H1 (cell line): ENCODE results near the gene GIMAP7. TPM values are rescaled to one million over a fixed set of nuclear protein-coding genes. Genes with fewer than 3 reads are reported as not detected.
"Not testable (repeated sequence)": the region's sequence is repeated elsewhere in the genome, so short reads cannot be mapped to it uniquely, and the experiment has no call there.

Experiments used
- CTCF ChIA-PET: fragments of 300-600 bp; sonication (Branson Sonifier 250); formaldehyde crosslinking; loops from one replicate; lab custom pipeline; 2021; ENCODE audit not compliant: partially characterized antibody; lab: Charles Lee
- POLR2A ChIA-PET: fragments of 300-600 bp; sonication (Branson Sonifier 250); formaldehyde crosslinking; loops from one replicate; lab custom pipeline; 2021; ENCODE audit warnings: inconsistent platforms; ENCODE audit not compliant: partially characterized antibody; lab: Charles Lee
- DNase-seq, 2 experiments: peaks; one replicate each; pipeline versions ENCODE4 v3.0.0 to v3.0.0-alpha.2; 2010 to 2022; ENCODE audit warnings: low spot score in 2 of 2, low read depth in 1 of 2, mixed read lengths in 1 of 2
- FAIRE-seq: peaks from 2 replicates; lab custom pipeline; 2011; peaks lifted over from hg19 to GRCh38; lab: Jason Lieb, UNC
- H2AFZ ChIP-seq: 2 replicates; pipeline ENCODE4 v1.8.1; 2012; ENCODE audit warnings: low read length, inconsistent platforms
- H2AK5ac ChIP-seq: 2 replicates; pipeline ENCODE4 v1.6.1; 2013; ENCODE audit warnings: low read depth, low read length
- H2BK120ac ChIP-seq: replicated peaks from 2 replicates; pipeline ENCODE3; 2013; ENCODE audit warnings: low read depth, low read length, inconsistent platforms
- H2BK12ac ChIP-seq: 2 replicates; pipeline ENCODE4 v1.6.1; 2013; ENCODE audit warnings: low read depth, low read length
- H2BK15ac ChIP-seq: 2 replicates; pipeline ENCODE4 v1.6.1; 2013; ENCODE audit warnings: low read length
- H2BK20ac ChIP-seq: 2 replicates; pipeline ENCODE4 v1.6.1; 2013; ENCODE audit warnings: low read length
- H2BK5ac ChIP-seq: 2 replicates; pipeline ENCODE4 v1.6.1; 2013; ENCODE audit warnings: low read depth, low read length
- H3K14ac ChIP-seq: 2 replicates; pipeline ENCODE4 v1.6.1; 2013; ENCODE audit warnings: inconsistent platforms; ENCODE audit not compliant: insufficient read length
- H3K18ac ChIP-seq: 2 replicates; pipeline ENCODE4 v1.6.1; 2013; ENCODE audit warnings: low read length; ENCODE audit errors: extremely low read depth
- H3K23ac ChIP-seq: 2 replicates; pipeline ENCODE4 v1.6.1; 2013; ENCODE audit warnings: inconsistent platforms; ENCODE audit not compliant: insufficient read length
- H3K23me2 ChIP-seq: 2 replicates; pipeline ENCODE4 v1.6.1; 2013; ENCODE audit warnings: low read depth, low read length
- H3K27ac ChIP-seq: 2 replicates; pipeline ENCODE4 v1.6.1; 2011; ENCODE audit warnings: low read depth, low read length, inconsistent platforms
- H3K27me3 ChIP-seq, 4 experiments: replicated peaks in 1 of 4; 1 replicate in 1 of 4; 2 replicates in 3 of 4; pipeline versions ENCODE4 v1.6.1 to v1.8.1; 2011 to 2013; ENCODE audit warnings: low read length in 3 of 4, mild to moderate bottlenecking in 3 of 4, inconsistent platforms in 2 of 4, mixed read lengths in 2 of 4, moderate library complexity in 1 of 4; ENCODE audit not compliant: control insufficient read depth in 3 of 4, insufficient read depth in 3 of 4; ENCODE audit errors: extremely low read depth in 1 of 4
- H3K36me3 ChIP-seq, 4 experiments: 2 replicates each; pipeline versions ENCODE4 v1.6.1 to v1.8.1; 2011 to 2013; ENCODE audit warnings: mild to moderate bottlenecking in 4 of 4, low read length in 3 of 4, moderate library complexity in 2 of 4, control low read depth in 1 of 4, inconsistent platforms in 1 of 4; ENCODE audit not compliant: insufficient read depth in 4 of 4, control insufficient read depth in 2 of 4
- H3K4ac ChIP-seq: replicated peaks from 2 replicates; pipeline ENCODE3; 2013; ENCODE audit warnings: low read length, low read depth, mixed read lengths, inconsistent platforms; ENCODE audit not compliant: insufficient read length
- H3K4me1 ChIP-seq, 4 experiments: replicated peaks in 1 of 4; 1 replicate in 1 of 4; 2 replicates in 3 of 4; pipeline versions ENCODE4 v1.6.1 to v1.8.1; 2011 to 2013; ENCODE audit warnings: low read length in 3 of 4, inconsistent platforms in 2 of 4, mixed read lengths in 1 of 4; ENCODE audit not compliant: insufficient read depth in 4 of 4, control insufficient read depth in 3 of 4
- H3K4me2 ChIP-seq, 2 experiments: 2 replicates each; pipeline versions ENCODE4 v1.6.1 to v1.8.1; 2011 to 2013; ENCODE audit warnings: low read depth in 2 of 2, low read length in 2 of 2, control low read depth in 1 of 2, inconsistent platforms in 1 of 2, mild to moderate bottlenecking in 1 of 2; ENCODE audit not compliant: insufficient read depth in 1 of 2
- H3K4me3 ChIP-seq, 4 experiments: fragments of 200-600, 300-600 bp in 1 of 4; sonication (generic), shearing (Covaris generic), sonication (Bioruptor Twin) in 1 of 4; 2 replicates each; pipeline versions ENCODE4 v1.5.1 to v1.8.1; 2011 to 2016; ENCODE audit warnings: low read length in 4 of 4, low read depth in 3 of 4, control low read depth in 2 of 4, inconsistent platforms in 2 of 4, mild to moderate bottlenecking in 2 of 4, mixed read lengths in 1 of 4, moderate library complexity in 1 of 4; ENCODE audit not compliant: insufficient read depth in 2 of 4; ENCODE audit errors: extremely low read depth in 1 of 4
- H3K56ac ChIP-seq: replicated peaks from 2 replicates; pipeline ENCODE3; 2013; ENCODE audit warnings: low read depth, mild to moderate bottlenecking, mixed read lengths, low read length, inconsistent platforms; ENCODE audit not compliant: insufficient read length
- H3K79me1 ChIP-seq: 2 replicates; pipeline ENCODE4 v1.6.1; 2013; ENCODE audit warnings: low read depth, low read length, control low read depth
- H3K79me2 ChIP-seq, 2 experiments: 2 replicates each; pipeline versions ENCODE4 v1.6.1 to v1.8.1; 2012 to 2013; ENCODE audit warnings: low read length in 2 of 2, mild to moderate bottlenecking in 2 of 2, inconsistent platforms in 1 of 2; ENCODE audit not compliant: insufficient read depth in 2 of 2, control insufficient read depth in 1 of 2
- H3K9ac ChIP-seq, 4 experiments: replicated peaks in 1 of 4; 1 replicate in 1 of 4; 2 replicates in 3 of 4; pipeline versions ENCODE4 v1.6.1 to v1.8.1; 2011 to 2013; ENCODE audit warnings: low read depth in 3 of 4, low read length in 3 of 4, control low read depth in 2 of 4, mild to moderate bottlenecking in 2 of 4, moderate library complexity in 2 of 4, inconsistent platforms in 1 of 4; ENCODE audit errors: extremely low read depth in 1 of 4
- H3K9me3 ChIP-seq, 2 experiments: 2 replicates each; pipeline versions ENCODE4 v1.6.1 to v1.8.1; 2012 to 2013; ENCODE audit warnings: mild to moderate bottlenecking in 2 of 2, moderate library complexity in 2 of 2, control low read depth in 1 of 2, inconsistent platforms in 1 of 2, low read depth in 1 of 2, low read length in 1 of 2, mixed read lengths in 1 of 2; ENCODE audit not compliant: insufficient read depth in 2 of 2
- H4K20me1 ChIP-seq, 2 experiments: replicated peaks in 1 of 2; 2 replicates each; pipeline versions ENCODE3 to v1.8.1; 2011 to 2013; ENCODE audit warnings: inconsistent platforms in 2 of 2, low read length in 2 of 2, mild to moderate bottlenecking in 1 of 2; ENCODE audit not compliant: insufficient read depth in 2 of 2, control insufficient read depth in 1 of 2
- H4K5ac ChIP-seq: 2 replicates; pipeline ENCODE4 v1.6.1; 2013; ENCODE audit warnings: low read length, low read depth, mixed read lengths, inconsistent platforms; ENCODE audit not compliant: insufficient read length
- H4K8ac ChIP-seq: 2 replicates; pipeline ENCODE4 v1.8.0; 2013; ENCODE audit warnings: mild to moderate bottlenecking, moderate library complexity, low read length, inconsistent platforms; ENCODE audit not compliant: insufficient read depth; ENCODE audit errors: extremely low read depth
- H4K91ac ChIP-seq: replicated peaks from 2 replicates; pipeline ENCODE3; 2013; ENCODE audit warnings: low read length, mixed read lengths, inconsistent platforms; ENCODE audit not compliant: insufficient read length
- WGBS, 2 experiments: shearing (Covaris generic) in 1 of 2; methylation state at CpG; one replicate each; pipeline versions ENCODE4 v1.1.6 to v1.1.7; 2013 to 2015; ENCODE audit warnings: low lambda C conversion rate in 2 of 2, mixed read lengths in 2 of 2, inconsistent platforms in 1 of 2, low coverage in 1 of 2, missing lambda C conversion rate in 1 of 2; ENCODE audit not compliant: insufficient replicate concordance in 2 of 2, insufficient coverage in 1 of 2, insufficient read length in 1 of 2; ENCODE audit errors: extremely low coverage in 1 of 2, missing lambda C conversion rate in 1 of 2; 5-methylcytosine and 5-hydroxymethylcytosine counted together
- polyA plus RNA-seq, 7 experiments: library from polyadenylated mRNA; depleted of rRNA in 3 of 7; stranded (reverse) in 5 of 7; unstranded in 2 of 7; fragments of >200 nt in 5 of 7; fragments of 200-250 nt in 2 of 7; gene quantifications; 1 replicate in 5 of 7; 2 replicates in 1 of 7; 4 replicates in 1 of 7; pipeline versions ENCODE4 v1.2.1 to v1.2.3, GENCODE V29; 2011 to 2013; ENCODE audit warnings: missing spikeins in 2 of 7, mixed read lengths in 2 of 7
- total RNA-seq: library from RNA; stranded (reverse); fragmentation: NEBNext Ultra II Directional; extraction: Animal tissue kit (Norgen Biotek cat#: 25700); gene quantifications from 2 replicates; pipeline ENCODE4 v1.2.1, GENCODE V29; 2021

The GIMAP7 gene
- total and polyA plus RNA-seq, 2 of the 8 experiments (the other 6 are each of a cell fraction or from before 2014, with no cell fraction given), result not detected

GRCh38 chr7:150522931-150523330 is 8.3 kb downstream of the GIMAP7 start:
- H3K56ac ChIP-seq, H3K79me2 ChIP-seq, H3K18ac ChIP-seq, H3K4ac ChIP-seq, H3K27ac ChIP-seq, H3K27me3 ChIP-seq, POLR2A ChIA-PET, H3K23me2 ChIP-seq, FAIRE-seq, H2BK12ac ChIP-seq, H3K23ac ChIP-seq, H2BK20ac ChIP-seq, H3K9me3 ChIP-seq, H2BK15ac ChIP-seq, H2BK120ac ChIP-seq, H3K36me3 ChIP-seq, H4K20me1 ChIP-seq, H3K9ac ChIP-seq, H3K4me1 ChIP-seq, H4K91ac ChIP-seq, H4K8ac ChIP-seq, H2AFZ ChIP-seq, H2BK5ac ChIP-seq, H3K79me1 ChIP-seq, H2AK5ac ChIP-seq, H3K14ac ChIP-seq, CTCF ChIA-PET, H4K5ac ChIP-seq: not testable (repeated sequence)
- 10% methylated on average over 6 of the region's 6 CpGs; no CpG with 5 or more reads in 1 of the 2 experiments for WGBS, 2 experiments
- peak in 1 of 2 experiments; percentile 50 for DNase-seq
- Histone ChIP-seq H3K4me3 (peak overlapping the region in 1 of 4 experiments; percentile 29; a peak in 2 of 8 replicates), H3K4me2 (peak overlapping the region; percentile 24 to 51; a peak in 2 of 4 replicates)
